HG03175 (cell line): ENCODE results near the gene EEF1AKMT4.

Source experiments
- ATAC-seq: cut with Tn5 transposase; IDR thresholded peaks from one replicate; pipeline ENCODE4 v1.9.1; 2021; ENCODE audit warnings: mild to moderate bottlenecking, moderate library complexity; ENCODE audit not compliant: unreplicated experiment

EEF1AKMT4 gene

DNA sequence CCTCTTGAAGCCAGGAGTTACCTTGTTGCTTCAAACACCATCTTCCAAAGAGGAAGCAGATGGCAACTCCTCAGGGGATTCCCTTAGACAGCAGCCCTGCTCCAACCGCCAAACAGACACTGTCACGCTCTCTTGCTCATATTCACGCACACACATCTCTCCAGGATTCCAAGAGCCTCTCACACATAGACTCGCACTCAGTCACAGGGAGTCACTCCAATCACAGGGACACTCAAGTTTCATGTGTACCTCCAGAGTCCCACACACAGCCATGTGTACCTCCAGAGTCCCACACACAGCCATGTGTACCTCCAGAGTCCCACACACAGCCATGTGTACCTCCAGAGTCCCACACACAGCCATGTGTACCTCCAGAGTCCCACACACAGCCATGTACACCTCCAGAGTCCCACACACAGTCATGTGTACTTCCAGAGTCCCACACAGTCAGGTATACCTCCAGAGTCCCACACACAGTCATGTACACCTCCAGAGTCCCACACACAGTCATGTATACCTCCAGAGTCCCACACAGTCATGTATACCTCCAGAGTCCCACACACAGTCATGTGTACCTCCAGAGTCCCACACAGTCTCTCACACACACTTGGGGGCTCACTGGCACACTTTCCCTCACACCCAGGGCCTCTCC is 14.0 kb upstream of the EEF1AKMT4 start:
- ATAC-seq: no peak

DNA sequence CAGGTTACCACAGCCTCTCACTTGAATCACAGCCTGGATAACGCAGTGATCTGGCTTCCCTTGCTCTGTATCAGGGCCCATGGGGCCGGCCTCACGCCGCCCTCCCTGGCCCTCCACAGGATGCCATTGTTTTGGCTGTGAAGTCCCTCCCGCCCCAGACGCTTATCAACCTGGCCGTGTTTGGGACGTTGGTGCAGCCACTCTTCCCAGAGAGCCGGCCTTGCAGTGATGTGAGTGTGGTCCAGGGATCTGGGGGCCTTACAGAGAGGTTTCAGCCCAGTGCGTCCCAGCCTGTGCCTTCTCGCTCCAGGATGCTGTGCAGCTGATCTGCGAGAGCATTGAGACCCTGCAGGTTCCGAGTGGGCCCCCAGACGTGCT is 13.4 kb upstream of the EEF1AKMT4 start:
- no peak for ATAC-seq

DNA sequence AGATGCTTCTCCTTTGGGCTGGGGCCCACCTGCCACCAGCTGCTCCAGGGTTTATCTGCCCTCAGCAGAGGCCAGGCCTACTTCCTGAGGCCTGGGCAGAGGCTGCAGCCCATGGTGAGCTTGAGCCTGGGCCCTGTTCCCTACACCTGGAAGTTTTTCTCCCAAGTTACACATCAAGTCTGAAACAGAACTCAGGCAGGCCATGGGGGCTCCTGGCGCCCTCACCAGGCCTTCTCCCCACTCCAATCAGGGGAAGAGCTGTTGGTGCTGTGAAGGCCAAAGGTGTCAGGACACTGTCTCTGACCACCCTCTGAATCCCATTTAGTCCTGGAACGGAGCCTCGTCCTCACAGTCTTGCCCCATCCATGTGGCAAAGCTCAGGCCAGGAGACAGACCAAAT is 12.8 kb upstream of the EEF1AKMT4 start:
- no peak for ATAC-seq

DNA sequence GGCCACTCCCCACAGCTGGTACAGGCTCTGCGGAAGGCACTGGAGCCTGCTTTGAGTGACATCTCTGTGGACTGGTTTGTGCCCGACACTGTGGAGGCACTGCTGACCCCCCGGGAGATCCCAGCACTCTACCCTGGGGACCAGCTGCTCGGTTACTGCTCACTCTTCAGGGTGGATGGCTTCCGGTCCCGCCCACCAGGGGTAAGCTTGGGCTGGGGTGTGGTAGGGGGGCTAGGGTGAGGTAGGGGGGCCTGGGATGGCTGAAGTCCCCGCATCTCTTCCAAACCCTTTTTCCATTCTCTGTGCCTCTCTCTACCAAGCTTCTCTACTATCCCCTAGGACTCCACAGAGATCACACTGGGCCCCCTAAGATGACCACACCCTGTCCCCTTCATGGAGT is 12.3 kb upstream of the EEF1AKMT4 start:
- no peak for ATAC-seq

DNA sequence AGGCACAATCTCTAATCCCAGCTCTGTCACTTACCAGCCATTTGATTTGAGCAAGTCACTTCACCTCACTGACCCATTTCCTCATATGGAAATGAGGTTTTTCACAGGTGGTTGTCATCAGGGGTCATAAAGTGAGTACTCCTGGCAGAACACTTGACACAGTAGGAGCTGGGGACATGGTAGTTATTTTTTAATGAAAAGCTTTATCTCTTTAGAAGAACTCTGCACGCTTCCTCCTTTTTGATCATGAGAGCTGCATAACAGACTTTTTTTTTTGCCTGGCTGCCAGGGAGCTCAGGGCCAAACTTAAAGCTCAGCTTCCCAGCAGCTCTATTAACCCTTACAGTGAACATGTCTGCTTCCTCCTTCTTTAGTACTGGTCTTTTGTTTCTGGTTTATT is 11.7 kb upstream of the EEF1AKMT4 start:
- ATAC-seq: no peak

DNA sequence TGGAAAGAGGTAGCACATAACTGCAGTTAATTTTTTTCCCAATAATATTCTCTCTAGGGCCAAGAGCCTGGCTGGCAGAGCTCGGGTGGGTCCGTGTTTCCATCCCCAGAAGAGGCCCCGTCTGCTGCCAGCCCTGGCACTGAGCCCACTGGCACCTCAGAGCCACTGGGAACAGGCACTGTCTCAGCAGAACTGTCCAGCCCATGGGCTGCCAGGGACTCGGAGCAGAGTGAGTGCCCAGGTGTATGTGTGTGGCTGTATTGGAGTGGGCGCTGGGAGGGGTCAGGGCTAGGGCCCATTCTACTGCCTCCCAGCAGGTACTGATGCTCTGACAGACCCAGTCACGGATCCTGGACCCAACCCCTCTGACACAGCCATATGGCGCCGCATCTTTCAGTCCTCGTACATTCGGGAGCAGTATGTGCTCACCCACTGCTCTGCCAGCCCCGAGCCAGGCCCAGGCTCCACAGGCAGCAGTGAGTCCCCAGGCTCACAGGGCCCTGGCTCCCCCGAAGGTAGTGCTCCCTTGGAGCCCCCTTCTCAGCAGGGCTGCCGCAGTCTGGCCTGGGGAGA is 11.1 kb upstream of the EEF1AKMT4 start:
- ATAC-seq: no peak

DNA sequence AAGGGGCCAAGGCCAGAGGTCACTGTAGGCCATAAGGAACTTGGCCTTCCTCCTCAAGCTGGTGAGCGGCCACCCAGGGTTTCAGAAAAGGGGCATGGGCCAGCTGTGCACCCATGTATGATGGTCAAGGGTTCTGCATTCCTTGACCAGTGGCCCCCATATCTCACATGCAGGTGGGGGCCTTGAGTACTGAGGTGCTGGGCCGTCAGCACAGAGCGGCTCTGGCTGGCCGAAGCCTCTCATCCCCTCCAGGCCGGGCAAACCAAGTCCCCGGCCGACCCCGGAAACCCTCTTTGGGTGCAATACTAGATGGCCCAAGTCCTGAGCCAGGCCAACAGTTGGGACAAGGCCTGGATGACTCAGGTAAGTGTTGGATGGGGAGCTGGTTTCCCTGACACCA is 10.3 kb upstream of the EEF1AKMT4 start:
- no peak for ATAC-seq

DNA sequence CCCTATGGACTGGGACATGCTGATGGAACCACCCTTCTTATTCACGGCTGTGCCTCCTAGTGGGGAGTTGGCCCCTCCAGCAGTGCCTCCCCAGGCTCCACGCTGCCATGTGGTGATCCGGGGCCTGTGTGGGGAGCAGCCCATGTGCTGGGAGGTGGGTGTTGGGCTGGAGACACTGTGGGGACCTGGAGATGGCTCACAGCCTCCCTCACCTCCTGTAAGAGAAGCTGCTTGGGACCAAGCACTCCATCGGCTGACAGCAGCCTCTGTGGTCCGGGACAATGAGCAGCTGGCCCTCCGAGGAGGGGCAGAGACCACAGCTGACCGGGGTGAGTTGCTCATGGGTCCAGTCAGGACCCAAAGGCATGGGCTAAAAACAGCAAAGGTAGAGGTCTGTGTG is 9.8 kb upstream of the EEF1AKMT4 start:
- no peak for ATAC-seq

DNA sequence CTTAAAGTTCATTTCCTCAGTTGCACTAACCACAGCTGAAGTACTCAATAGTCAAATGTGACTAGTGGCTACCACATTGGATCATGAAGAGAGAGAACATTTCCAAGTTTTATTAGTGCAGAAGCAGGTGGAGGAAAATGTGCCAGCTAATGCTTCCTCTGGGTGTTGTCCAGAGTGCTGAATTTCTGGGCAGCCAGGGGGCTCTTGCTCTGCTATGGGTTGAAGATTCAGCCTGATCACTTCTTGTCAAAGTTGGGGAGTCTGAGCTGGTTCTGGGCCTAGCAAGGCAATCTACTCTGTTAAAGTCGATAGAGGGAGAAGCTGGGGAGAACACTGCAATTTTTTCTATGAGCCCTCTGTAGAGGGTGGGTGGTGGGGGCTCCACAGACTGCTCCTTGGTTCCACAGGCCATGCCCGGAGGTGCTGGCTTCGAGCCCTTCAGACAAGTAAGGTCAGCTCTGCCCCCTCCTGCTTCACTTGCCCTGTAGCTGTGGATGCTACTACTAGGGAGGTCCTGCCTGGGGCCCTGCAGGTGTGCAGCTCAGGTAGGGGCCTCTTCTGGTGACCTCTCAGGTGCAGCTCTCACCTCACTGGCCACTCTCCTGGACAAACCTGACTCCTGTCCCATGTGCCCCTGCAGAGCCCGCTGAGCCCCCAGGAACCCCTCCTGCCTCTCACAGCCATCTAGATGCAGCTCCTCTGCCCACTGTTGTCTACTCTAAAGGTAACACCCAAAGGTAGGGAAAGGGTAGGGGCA is 8.9 kb upstream of the EEF1AKMT4 start:
- no peak for ATAC-seq

DNA sequence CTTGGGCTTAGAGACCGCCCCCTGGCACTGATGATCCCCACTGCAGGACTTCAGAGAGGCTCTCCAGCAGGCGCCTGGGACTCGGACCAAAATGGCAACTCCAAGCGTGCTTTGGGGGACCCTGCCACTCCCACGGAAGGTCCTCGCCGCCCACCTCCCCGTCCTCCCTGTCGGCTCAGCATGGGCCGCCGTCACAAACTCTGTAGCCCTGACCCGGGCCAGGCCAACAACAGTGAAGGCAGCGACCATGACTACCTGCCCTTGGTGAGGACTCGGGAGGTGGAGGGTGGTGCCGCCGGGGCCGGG is 8.4 kb upstream of the EEF1AKMT4 start:
- no peak for ATAC-seq

DNA sequence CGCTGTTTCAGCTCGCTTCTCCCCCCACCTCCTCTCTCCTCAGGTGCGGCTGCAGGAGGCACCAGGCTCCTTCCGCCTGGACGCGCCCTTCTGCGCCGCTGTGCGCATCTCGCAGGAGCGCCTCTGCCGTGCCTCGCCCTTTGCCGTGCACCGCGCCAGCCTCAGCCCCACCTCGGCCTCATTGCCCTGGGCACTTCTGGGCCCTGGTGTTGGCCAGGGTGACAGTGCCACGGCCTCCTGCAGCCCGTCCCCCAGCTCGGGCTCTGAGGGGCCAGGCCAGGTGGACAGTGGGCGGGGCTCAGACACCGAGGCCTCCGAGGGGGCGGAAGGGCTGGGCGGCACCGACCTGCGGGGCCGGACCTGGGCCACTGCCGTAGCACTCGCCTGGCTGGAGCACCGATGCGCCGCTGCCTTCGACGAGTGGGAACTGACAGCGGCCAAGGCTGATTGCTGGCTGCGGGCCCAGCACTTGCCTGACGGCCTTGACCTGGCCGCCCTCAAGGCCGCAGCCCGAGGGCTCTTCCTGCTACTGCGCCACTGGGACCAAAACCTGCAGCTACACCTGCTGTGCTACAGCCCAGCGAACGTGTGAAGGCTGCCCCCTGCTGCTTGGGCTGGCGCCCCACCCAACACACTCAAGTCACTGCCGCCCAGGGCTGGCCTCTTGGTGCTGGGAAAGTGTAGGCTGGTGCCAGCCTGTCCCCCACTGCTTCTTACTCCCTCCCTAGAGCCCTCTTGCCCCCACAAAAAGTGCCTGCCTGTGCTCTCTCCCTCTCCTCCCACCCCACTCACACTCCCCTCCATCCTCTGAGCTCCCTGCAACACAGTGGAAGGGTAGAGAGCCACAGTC is 7.8 kb upstream of the EEF1AKMT4 start:
- ATAC-seq: no peak

DNA sequence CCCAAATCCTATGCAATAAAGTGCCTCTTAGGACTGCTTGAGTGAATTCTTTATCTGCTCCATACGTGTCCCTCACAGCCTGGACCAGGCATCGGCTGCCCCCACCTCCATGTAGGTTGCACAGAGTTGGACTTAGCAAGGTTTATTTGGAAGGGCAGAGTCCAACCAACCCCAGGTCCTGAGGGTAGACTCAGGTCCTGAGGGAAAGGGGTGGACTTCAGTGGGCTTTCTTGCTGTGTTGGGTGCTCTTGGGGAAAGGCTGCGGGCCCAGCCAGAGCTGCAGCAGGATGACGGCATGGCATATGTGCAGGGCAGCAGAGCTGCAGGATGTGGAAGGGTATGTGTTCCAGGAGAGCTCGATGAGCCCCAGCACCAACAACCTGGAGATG is 7.2 kb upstream of the EEF1AKMT4 start:
- no peak for ATAC-seq

DNA sequence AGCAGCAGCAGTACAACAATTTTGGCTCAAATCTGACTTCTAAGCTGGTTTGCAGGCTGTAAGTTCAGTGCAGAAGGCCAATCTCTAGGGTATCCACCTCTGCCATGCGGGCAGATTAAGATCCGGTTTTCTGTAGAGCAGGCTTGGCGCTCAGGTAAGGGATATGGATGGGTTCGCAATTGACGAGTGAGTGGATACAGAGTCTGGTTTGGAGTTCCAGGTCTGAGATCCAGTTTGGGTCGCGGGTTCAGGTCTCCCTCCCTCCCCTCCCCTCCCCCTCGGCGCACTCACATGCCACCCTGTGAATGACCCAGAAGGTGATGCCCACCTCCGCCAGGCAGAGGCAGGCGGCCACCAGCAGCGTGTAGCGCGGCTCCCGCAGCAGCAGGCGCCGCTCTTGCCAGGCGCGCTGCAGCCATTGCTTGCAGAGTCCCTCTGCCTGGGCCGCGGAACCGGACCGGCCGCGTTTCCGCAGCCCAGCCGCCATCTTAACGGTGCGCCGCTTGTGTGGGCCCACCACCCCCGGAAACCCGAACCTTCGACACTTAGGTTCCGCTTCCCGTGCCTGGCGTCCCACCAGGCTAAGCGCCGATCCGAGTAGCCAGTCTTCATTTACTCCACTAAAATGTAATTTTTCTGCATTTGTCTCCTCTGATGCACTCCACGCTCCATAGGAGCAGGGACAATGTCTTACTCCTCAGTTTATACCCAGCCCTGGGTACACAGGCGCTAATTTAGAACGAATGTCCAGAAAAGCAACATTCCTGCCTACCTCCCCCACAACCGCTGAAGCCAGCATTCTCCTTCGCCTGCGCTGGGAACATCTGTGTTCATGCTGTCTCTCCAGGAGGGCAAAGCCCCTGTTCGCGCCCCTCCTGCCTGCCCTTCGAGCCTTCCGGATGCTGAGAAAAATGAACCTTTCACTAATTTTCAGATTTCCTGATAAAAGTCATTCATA is 739 bp upstream of the EEF1AKMT4 start, which contains the start of gene ALG3:
Gene ALG3, minus strand, starts transcription at position 509 of the 958 bp plus-strand sequence. Its CDS starts 22 bp downstream, at position 487.
- ATAC-seq: peak; percentile 57

DNA sequence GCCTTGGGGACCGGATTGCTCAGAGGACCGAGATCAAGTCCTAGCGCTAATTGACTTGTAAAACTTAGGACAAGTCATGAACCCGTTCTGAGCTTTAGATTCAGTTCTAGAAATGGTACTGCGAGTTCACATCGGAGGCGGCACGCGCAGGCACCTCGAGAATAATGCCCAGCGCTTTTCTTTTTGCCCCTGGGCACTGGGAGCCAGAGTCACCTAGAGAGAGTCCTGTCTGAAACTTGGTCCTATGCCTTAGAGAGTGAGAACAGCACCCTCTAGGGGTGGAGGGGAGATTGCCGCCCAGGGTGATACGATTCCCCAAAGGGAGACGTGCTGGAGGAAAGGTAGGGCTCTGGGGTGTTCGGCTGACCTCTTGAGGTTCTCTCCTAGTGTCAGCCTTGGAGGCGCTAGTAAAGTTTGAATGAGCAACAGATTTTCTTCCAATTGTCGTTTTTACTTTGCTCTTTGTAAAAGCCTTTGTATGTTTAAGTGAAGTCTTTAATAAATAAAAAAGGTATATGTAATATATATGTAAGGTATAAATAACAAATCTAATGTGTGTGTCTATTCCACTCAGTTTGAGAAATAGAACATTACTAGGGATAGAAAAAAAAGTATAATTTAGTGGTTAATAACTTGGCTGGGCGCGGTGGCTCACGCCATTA is 826 bp downstream of the EEF1AKMT4 start:
- ATAC-seq: peak; percentile 65

DNA sequence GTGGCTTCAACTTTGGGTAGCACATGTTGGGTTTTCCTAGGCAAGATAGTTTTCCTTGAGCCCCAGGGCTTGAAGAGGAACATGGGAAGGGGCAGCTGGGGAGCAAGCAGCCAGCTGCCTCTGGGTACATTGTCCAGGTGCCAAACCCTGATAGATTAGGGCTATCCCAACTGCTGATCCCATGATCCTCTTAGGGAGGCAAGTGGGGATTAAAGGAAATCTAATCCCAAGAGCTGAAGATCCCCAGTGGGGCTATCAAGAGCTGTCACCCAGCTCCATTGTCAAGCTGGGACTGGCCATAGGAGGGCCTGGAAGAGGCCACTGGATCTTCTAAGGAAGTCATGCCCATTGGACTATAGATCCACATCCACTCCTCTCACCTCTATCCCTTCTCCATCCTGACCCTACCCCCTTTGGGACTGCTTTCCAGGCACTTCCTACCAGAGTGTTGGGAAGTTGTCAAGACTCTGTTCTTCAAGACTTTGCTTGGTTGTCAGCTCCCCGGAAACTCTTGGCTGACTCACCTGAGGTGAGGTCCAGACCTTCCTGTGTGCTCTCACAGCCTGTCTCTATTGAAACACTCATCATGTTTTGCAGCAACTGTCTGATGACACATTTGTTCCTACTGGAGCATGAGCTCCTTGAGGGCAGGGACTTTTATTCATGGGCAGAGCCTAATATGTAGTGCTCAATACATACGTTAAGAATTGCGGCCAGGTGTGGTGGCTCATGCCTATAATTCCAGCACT is 6.0 kb downstream of the EEF1AKMT4 start:
- ATAC-seq: no peak

DNA sequence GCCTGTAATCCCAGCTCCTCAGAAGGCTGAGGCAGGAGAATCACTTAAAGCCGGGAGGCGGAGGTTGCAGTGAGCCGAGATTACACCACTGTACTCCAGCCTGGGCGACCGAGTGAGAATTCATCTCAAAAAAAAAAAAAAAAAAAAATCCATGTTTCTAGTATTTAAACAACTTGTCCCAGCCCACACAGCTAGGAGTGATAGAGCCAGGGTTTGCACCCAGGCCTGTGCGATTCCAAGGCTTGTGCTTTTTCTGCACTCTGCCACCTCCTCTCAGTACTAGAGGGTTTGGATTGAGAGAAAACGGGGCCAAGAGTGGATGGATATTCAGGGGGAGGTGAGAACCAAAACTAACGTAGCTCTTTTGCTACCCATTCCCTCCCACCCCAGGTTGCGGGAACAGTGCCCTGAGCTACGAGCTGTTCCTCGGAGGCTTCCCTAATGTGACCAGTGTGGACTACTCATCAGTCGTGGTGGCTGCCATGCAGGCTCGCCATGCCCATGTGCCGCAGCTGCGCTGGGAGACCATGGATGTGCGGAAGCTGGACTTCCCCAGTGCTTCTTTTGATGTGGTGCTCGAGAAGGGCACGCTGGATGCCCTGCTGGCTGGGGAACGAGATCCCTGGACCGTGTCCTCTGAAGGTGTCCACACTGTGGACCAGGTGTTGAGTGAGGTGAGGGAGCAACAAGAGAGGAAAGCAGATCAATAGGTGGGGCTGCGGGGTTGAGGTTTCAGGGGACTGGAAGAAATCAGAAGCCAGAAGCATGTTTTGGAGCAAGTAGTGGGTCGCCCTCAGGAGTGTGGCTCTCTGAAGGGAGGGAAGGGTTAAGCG is 7.8 kb downstream of the EEF1AKMT4 start:
- ATAC-seq: no peak

DNA sequence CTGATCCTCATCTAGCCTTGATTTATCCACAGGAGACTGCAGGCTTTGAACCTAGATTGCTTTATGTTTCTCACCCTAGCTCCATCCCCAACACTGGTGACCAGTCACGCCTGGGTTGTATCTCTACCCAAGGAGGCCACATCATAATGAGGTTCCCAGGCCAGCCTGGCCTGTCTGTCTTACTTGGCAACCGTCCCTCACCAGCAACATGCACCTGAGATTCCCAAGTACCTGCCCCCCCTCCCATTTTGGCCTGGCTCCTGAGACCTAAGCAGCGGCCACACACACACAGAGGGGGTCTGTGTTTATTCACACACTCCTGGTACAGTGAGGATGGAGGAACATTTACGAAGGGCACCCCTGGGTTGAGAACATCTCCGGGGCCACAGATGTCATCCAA is 9.5 kb downstream of the EEF1AKMT4 start:
- no peak for ATAC-seq

DNA sequence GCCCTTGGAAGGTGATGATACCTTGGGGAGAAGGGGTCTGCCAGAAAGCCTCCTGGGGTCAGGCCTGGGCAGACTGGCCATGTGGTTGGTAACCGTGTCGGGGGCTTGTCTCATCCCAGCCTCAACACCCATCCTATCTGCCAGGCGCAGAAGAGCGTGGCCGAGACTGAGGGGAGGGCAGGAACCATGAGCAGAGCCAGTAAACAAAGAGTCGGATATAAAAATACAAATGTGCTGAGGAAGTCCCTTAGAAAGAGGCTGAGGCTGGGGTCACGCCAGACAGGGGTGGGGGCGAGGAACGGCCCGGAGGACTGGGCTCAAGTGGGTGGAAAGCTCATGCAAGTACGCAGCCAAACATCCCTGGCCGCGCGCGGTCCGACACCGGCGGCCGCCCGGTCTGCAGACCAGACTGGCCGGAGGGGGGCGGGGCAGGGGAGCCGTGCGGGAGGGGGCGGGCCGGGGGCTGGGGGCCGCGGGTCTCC is 10.0 kb downstream of the EEF1AKMT4 start:
- no peak for ATAC-seq
